PFSK-1 (cell line): ENCODE data around the gene PIAS4.

ENCODE experiments used
- FOXP2 ChIP-seq: optimal IDR thresholded peaks from 2 replicates; pipeline ENCODE3; 2011; ENCODE audit warnings: borderline replicate concordance, control low read depth, inconsistent platforms; ENCODE audit not compliant: insufficient read depth; ENCODE audit errors: extremely low read length, extremely low read depth
- POLR2AphosphoS5 ChIP-seq: IDR thresholded peaks from 2 replicates; pipeline ENCODE4 v1.6.1; 2012; ENCODE audit warnings: low read depth, mild to moderate bottlenecking, control low read depth, low read length, moderate library complexity
- REST ChIP-seq, 2 experiments: IDR thresholded peaks; 2 replicates each; pipeline versions ENCODE4 v1.6.1 to v1.8.0; 2011 to 2012; ENCODE audit warnings: low read depth in 2 of 2, low read length in 2 of 2, control low read depth in 1 of 2, inconsistent platforms in 1 of 2, mild to moderate bottlenecking in 1 of 2, moderate library complexity in 1 of 2; ENCODE audit not compliant: insufficient read depth in 1 of 2
- SIN3A ChIP-seq: IDR thresholded peaks from 2 replicates; pipeline ENCODE4 v1.6.1; 2012; ENCODE audit warnings: mild to moderate bottlenecking, low read length, moderate library complexity, borderline replicate concordance; ENCODE audit not compliant: insufficient read depth
- TAF1 ChIP-seq: IDR thresholded peaks from 2 replicates; pipeline ENCODE4 v1.6.1; 2012; ENCODE audit warnings: low read length, control low read depth, borderline replicate concordance; ENCODE audit not compliant: insufficient read depth

- no peak for TF ChIP-seq TAF1
- TF ChIP-seq REST (IDR thresholded peaks at IDR 0.05; ENCODE audit: insufficient read depth in 1 of 2, low read depth in 2 of 2, low read length in 2 of 2) = no peak
- TF ChIP-seq POLR2AphosphoS5 = no peak
- no peak for TF ChIP-seq SIN3A
- TF ChIP-seq FOXP2 = no peak
These were observed 44.8 kb downstream of the PIAS4 start for GRCh38 chr19:4052114-4052992.
